ENCODE data around the gene NKIRAS1. TPM values are rescaled to one million over a fixed set of nuclear protein-coding genes. Genes with fewer than 3 reads are reported as not detected.
A peak's percentile ranks its signal among the peaks of the same experiment; 100 is the strongest.
"Not testable (repeated sequence)": the region's sequence is repeated elsewhere in the genome, so short reads cannot be mapped to it uniquely, and the experiment has no call there.

Gene NKIRAS1
- total RNA-seq, 1 donor from 2014 or later: 8.5 TPM

DNA sequence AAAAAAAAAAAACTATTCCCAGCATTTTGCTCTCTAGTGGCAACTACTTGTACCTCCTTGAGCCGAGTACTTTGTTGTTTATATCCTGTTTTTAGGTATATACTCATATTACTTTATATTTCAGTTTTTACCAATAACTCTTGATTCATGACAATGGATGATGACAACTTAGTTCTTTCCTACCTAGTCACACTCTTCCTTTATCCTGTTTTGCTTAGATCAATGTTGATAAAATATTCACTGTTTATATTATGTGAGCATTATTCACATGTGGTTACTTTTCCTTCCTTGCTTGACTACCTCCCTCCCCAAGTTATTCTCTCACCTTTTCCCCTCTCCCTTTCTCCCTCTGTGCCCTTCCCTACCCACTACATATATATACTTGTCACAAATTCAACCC lies 53.7 kb downstream of the NKIRAS1 start:
- peak overlapping the region; percentile 47 for H3K27ac Mint-ChIP-seq
- no peaks in the 10 kb centered on the region for H3K27me3 Mint-ChIP-seq
- DNase-seq (ENCODE audit: low spot score, unreplicated experiment): no peak
- no peaks in the 10 kb centered on the region for H3K9me3 Mint-ChIP-seq (ENCODE audit: low read depth)
- peaks cover 2% of the 10 kb centered on the region for H3K36me3 Mint-ChIP-seq (ENCODE audit: insufficient read depth)
- TF ChIP-seq CTCF (IDR thresholded peaks at IDR 0.05; ENCODE audit: unreplicated experiment): no peak
- peaks cover 35% of the 10 kb centered on the region for H3K4me1 Mint-ChIP-seq (ENCODE audit: low read depth)
- H3K4me3 Mint-ChIP-seq (ENCODE audit: low read depth): no peak overlapping the region

DNA sequence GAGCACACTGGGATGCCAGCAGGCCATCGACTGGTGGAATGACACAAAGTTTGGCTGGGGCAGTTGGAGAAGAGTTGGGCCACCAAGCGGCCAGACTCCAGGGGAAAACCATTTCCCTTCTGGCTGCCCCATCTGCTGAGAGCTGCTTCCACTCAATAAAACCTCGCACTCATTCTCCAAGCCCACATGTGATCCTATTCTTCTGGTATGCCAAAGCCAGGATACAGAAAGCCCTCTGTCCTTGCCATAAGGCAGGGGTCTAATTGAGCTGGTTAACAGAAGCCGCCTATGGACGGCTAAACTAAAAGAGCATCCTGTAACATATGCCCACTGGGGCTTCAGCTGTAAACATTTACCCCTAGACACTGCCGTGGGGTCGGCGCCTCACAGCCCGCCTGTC lies 55.1 kb downstream of the NKIRAS1 start:
- Mint-ChIP-seq H3K27ac (no peak overlapping the region), H3K9me3 (ENCODE audit: low read depth) (no peaks in the 10 kb centered on the region), H3K4me1 (ENCODE audit: low read depth) (peaks cover 32% of the 10 kb centered on the region), H3K27me3 (no peaks in the 10 kb centered on the region), H3K4me3 (ENCODE audit: low read depth) (no peak overlapping the region), H3K36me3 (ENCODE audit: insufficient read depth) (peaks cover 2% of the 10 kb centered on the region)
- DNase-seq (ENCODE audit: low spot score, unreplicated experiment): no peak
- no peak for TF ChIP-seq CTCF (IDR thresholded peaks at IDR 0.05; ENCODE audit: unreplicated experiment)

- H3K27ac Mint-ChIP-seq: no peak overlapping the region
- peaks cover 15% of the 10 kb centered on the region for H3K4me1 Mint-ChIP-seq (ENCODE audit: low read depth)
- TF ChIP-seq CTCF (IDR thresholded peaks at IDR 0.05; ENCODE audit: unreplicated experiment): no peak
- DNase-seq (ENCODE audit: low spot score, unreplicated experiment): no peak
- peaks cover 2% of the 10 kb centered on the region for H3K36me3 Mint-ChIP-seq (ENCODE audit: insufficient read depth)
- H3K27me3 Mint-ChIP-seq: no peaks in the 10 kb centered on the region
- H3K4me3 Mint-ChIP-seq (ENCODE audit: low read depth): no peak overlapping the region
- no peaks in the 10 kb centered on the region for H3K9me3 Mint-ChIP-seq (ENCODE audit: low read depth)
Measured at GRCh38 chr3:23859839-23860382, 56.9 kb downstream of the NKIRAS1 start.

GRCh38 chr3:23859012-23859743 lies 57.6 kb downstream of the NKIRAS1 start:
- no peak for DNase-seq (ENCODE audit: low spot score, unreplicated experiment)
- no peak overlapping the region for H3K4me3 Mint-ChIP-seq (ENCODE audit: low read depth)
- H3K36me3 Mint-ChIP-seq (ENCODE audit: insufficient read depth): peaks cover 2% of the 10 kb centered on the region
- no peaks in the 10 kb centered on the region for H3K27me3 Mint-ChIP-seq
- TF ChIP-seq CTCF (IDR thresholded peaks at IDR 0.05; ENCODE audit: unreplicated experiment): no peak
- H3K4me1 Mint-ChIP-seq (ENCODE audit: low read depth): peaks cover 8% of the 10 kb centered on the region
- no peak overlapping the region for H3K27ac Mint-ChIP-seq
- H3K9me3 Mint-ChIP-seq (ENCODE audit: low read depth): no peaks in the 10 kb centered on the region

GRCh38 chr3:23856286-23856685 lies 60.5 kb downstream of the NKIRAS1 start:
- H3K27me3 Mint-ChIP-seq: no peaks in the 10 kb centered on the region
- no peak for TF ChIP-seq CTCF (IDR thresholded peaks at IDR 0.05; ENCODE audit: unreplicated experiment)
- H3K36me3 Mint-ChIP-seq (ENCODE audit: insufficient read depth): peaks cover 15% of the 10 kb centered on the region
- peaks cover 4% of the 10 kb centered on the region for H3K9me3 Mint-ChIP-seq (ENCODE audit: low read depth)
- no peak for DNase-seq (ENCODE audit: low spot score, unreplicated experiment)
- peak overlapping the region; percentile 67 for H3K27ac Mint-ChIP-seq
- peaks cover 4% of the 10 kb centered on the region for H3K4me1 Mint-ChIP-seq (ENCODE audit: low read depth)
- no peak overlapping the region for H3K4me3 Mint-ChIP-seq (ENCODE audit: low read depth)

GRCh38 chr3:23849462-23849861 lies 67.3 kb downstream of the NKIRAS1 start:
- DNase-seq (ENCODE audit: low spot score, unreplicated experiment): not testable (repeated sequence)

More at GRCh38 chr3:23849462-23849861, 67.3 kb downstream of the NKIRAS1 start:
- not testable (repeated sequence) for H3K27me3 Mint-ChIP-seq; H3K27ac Mint-ChIP-seq; H3K4me3 Mint-ChIP-seq (ENCODE audit: low read depth); H3K4me1 Mint-ChIP-seq (ENCODE audit: low read depth); H3K9me3 Mint-ChIP-seq (ENCODE audit: low read depth)
- H3K36me3 Mint-ChIP-seq (ENCODE audit: insufficient read depth): peaks cover 21% of the 10 kb centered on the region
